Bone marrow (tissue), 2 donors: Measurements from ENCODE around the gene FGD6.
"Not testable (repeated sequence)": the region's sequence is repeated elsewhere in the genome, so short reads cannot be mapped to it uniquely, and the experiment has no call there.

Experiments
- DNase-seq, 2 donors: peaks; one replicate each; lab custom pipeline; 2025; lab: John Stamatoyannopoulos, UW

FGD6 gene

GRCh38 chr12:95234187-95234586 is 16.9 kb upstream of the FGD6 start:
- not testable (repeated sequence) for DNase-seq

DNA sequence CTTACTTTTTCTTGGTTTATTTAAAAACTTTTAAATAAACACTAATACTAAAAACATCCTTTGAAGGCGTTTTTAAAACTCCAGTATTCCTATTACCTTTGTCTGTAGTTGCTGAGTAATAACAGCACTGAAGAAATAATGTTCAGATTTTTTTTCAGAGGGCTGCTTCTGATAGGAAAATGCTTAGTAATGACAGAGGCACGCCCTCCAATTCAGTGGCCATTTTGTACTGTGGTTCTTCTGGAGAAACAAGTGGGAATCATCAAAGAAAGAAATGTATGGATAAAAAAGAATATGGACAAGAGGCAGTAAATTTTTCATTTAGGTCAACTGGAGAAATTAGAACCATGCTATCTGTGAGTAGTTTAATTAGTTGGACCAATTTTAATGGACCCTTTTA is 13.9 kb upstream of the FGD6 start:
- DNase-seq, result no peak

- DNase-seq, result no peak
These were observed 13.0 kb upstream of the FGD6 start for GRCh38 chr12:95230313-95230712.

- no peak for DNase-seq
These were observed 12.4 kb upstream of the FGD6 start for GRCh38 chr12:95229636-95230035.

DNA sequence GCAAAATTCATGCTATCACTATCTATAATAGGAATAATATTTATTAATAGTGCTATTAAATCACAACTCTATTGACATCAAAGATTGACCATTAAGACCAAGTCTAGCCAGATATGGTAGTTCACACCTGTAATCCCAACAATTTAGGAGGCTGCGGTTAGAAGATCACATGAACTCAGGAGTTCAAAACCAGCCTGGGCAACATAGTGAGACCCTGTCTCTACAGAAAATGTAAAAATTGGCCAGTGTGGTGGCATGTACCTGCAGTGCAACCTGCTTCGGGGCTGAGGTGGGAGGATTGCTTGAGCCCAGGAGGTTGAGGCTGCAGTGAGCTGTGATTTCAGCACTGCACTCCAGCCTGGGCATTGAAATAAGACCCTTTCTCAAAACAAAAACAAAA is 11.3 kb upstream of the FGD6 start:
- no peak for DNase-seq

- no peak for DNase-seq
These were observed 10.6 kb upstream of the FGD6 start for GRCh38 chr12:95227818-95228356.

GRCh38 chr12:95225645-95226212 is 8.5 kb upstream of the FGD6 start:
- DNase-seq, result no peak

- DNase-seq, result no peak
These were observed 7.2 kb upstream of the FGD6 start for GRCh38 chr12:95224202-95225170.

- DNase-seq, result no peak
These were observed 3.5 kb upstream of the FGD6 start for GRCh38 chr12:95220726-95221125.

GRCh38 chr12:95220190-95220589 is 2.9 kb upstream of the FGD6 start:
- DNase-seq, result no peak

DNA sequence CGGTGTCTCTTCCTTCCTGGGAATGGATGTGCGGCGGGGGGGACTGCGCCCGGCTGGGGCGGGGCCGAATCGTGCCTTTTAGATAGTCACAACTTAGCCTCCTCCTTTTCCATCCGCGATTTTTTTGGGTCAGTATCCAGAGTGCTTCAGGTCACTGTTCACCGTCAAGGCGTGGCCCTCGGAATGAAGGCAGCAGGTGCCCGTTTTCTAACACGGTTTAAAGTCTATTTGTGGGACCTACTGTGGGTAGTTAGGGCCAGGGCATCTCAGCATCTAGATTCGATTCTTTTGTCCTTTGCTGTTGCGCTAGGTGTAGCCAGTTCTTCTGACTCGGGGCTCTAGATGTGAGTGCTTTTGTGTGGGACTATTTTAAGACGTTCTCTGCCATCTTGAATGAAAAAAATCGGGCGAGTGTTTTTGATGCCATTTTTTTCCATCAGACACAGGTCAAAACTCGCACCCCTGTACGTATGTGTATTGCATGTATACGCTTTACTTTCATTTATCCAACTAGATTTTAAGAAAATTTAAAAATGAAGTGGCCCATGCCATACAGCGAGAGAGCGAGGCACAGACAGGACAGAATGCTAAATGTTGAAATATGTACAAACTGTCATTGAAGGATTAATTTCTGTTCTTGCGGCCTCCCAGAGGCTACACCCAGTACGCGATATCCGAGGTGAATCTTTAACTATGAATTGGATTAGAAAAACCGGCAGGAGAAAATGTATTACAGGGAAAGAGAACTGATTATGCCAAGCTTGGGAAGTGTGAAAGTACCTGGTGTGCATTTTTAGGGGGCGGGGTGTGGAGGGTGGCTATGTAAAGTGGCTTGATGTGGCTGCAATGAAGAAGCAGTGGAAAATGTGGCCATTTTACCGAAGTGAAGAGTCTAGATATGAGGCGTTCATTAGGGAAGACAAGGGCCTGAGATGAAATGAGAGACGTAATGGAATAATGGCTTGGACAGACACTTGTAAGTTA is 1.2 kb upstream of the FGD6 start:
- DNase-seq, result peak in 1 of 2 donors; percentile 21

GRCh38 chr12:95216711-95217376 is 423 bp downstream of the FGD6 start:
- no peak for DNase-seq

GRCh38 chr12:95215949-95216348 is 1.3 kb downstream of the FGD6 start:
- no peak for DNase-seq

DNA sequence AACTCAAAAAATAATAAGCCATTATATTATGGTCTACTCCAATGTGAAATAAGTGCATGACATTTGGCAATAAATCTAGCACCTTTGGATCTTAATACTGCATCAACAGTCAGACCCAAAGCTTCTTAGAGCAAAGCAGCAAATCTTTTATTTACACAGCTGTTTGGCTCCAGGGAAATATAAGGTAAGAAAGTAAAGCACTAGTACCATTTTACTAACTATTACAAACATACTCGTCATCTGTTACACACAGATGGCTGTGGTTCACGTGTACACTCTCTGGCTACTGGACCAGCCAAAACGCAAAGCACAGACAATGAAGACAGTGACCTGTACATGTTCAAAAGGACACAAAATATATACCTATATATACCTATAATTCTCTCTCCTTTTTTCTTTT is 2.8 kb downstream of the FGD6 start:
- no peak for DNase-seq

- DNase-seq, result no peak
These were observed 3.3 kb downstream of the FGD6 start for GRCh38 chr12:95213928-95214327.

- DNase-seq, result no peak
These were observed 4.1 kb downstream of the FGD6 start for GRCh38 chr12:95213119-95213518.

DNA sequence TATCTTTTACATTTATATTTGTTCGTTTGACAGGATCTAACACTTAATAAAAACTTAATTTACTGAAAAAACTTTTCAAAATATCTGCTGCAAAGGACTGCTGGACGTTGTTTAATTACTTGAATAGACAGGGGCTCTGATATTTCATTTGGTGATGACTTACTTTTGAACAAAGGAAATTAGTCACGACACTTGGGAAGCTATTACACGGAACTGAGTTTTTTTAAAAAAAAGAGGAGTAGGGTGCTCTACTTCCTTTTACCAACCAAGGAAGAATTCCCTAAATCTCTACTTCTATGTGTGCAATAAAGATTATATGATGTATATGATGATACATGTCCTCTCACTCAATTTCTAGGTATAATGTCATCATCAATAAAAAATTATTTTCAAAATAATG is 4.7 kb downstream of the FGD6 start:
- DNase-seq, result no peak

- DNase-seq, result no peak
These were observed 8.6 kb downstream of the FGD6 start for GRCh38 chr12:95208678-95209077.

GRCh38 chr12:95207407-95207806 is 9.9 kb downstream of the FGD6 start:
- no peak for DNase-seq

DNA sequence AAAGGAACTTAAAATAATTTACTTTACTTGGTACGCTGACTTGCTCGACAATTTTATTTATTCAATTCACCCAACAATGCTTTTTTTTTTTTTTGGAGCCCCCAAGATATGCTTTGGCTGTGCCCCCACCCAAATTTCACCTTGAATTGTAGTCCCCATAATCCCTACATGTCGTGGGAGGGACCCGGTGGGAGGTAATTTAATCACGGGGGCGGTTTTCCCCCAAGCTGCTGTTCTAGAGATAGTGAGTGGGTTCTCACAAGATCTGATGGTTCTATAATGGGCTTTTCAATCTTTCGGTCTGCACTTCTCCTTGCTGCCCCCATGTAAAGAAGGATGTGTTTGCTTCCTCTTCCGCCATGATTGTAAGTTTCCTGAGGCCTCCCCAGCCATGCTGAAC is 10.4 kb downstream of the FGD6 start:
- DNase-seq, result no peak

DNA sequence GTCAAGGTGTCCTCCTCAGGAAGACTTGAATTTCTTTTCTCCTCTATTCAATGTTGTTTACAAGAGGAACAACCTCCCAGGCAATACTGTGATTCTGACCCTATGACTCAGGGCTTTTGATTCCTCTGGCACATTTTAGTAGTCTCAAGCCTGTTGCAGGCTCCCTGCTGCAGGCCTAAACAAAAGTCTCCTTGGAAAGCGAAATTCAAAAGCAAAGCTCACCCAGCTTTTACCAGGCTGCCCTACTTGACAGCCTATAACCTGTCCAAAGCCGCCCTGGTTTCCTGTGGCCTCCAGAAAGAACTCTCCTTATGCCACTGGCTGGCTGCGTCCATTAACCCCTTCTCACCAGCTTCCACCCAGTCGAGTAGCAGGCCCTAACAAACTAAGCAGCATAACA is 11.6 kb downstream of the FGD6 start:
- DNase-seq, result peak in 1 of 2 donors; percentile 13
